Naive thymus-derived CD4-positive, alpha-beta T cell (primary cell): ENCODE data around the gene SAA4. TPM values are rescaled to one million over a fixed set of nuclear protein-coding genes. Genes with fewer than 3 reads are reported as not detected.
A peak's percentile ranks its signal among the peaks of the same experiment; 100 is the strongest.
"Not testable (repeated sequence)": the region's sequence is repeated elsewhere in the genome, so short reads cannot be mapped to it uniquely, and the experiment has no call there.

Experiments used
- ATAC-seq: fragments of 150-1000 bp; cut with Tn5 transposase; 2 replicates; pipeline ENCODE4 v1.10.0; 2021; ENCODE audit warnings: mild to moderate bottlenecking, moderate library complexity
- CTCF ChIA-PET: fragments of 350-600 bp; sonication (Branson Sonifier 250); formaldehyde crosslinking; loops from one replicate; lab custom pipeline; 2021; ENCODE audit warnings: antibody characterized with exemption; lab: Charles Lee
- POLR2A ChIA-PET: fragments of 350-600 bp; sonication (Branson Sonifier 250); formaldehyde crosslinking; loops from one replicate; lab custom pipeline; 2021; ENCODE audit warnings: antibody characterized with exemption, inconsistent platforms; lab: Charles Lee
- DNase-seq, 9 donors: peaks; one replicate each; pipeline versions ENCODE4 v3.0.0 to v3.0.0-alpha.2; 2020 to 2022; ENCODE audit warnings: mixed read lengths in 1 of 9
- H3K27ac ChIP-seq: one replicate; pipeline ENCODE4 v1.7.0; 2013; ENCODE audit warnings: mild to moderate bottlenecking, low read depth, low read length, moderate library complexity
- H3K27me3 ChIP-seq, 2 donors: one replicate each; pipeline ENCODE4 v1.7.0; 2013; ENCODE audit warnings: low read length in 2 of 2, mild to moderate bottlenecking in 2 of 2, moderate library complexity in 2 of 2; ENCODE audit not compliant: control insufficient read depth in 2 of 2, insufficient read depth in 2 of 2
- H3K36me3 ChIP-seq, 3 experiments: 1 replicate in 2 of 3; 2 replicates in 1 of 3; pipeline ENCODE4 v1.7.0; 2013; ENCODE audit warnings: low read length in 3 of 3, mild to moderate bottlenecking in 3 of 3, moderate library complexity in 1 of 3; ENCODE audit not compliant: insufficient read depth in 3 of 3, control insufficient read depth in 2 of 3
- H3K4me1 ChIP-seq, 2 donors: one replicate each; pipeline ENCODE4 v1.7.0; 2013; ENCODE audit warnings: low read length in 2 of 2, mild to moderate bottlenecking in 2 of 2, moderate library complexity in 1 of 2; ENCODE audit not compliant: control insufficient read depth in 2 of 2, insufficient read depth in 2 of 2
- H3K4me3 ChIP-seq: 2 replicates; pipeline ENCODE4 v1.7.0; 2013; ENCODE audit warnings: mild to moderate bottlenecking, low read length
- H3K9me3 ChIP-seq, 3 experiments: 1 replicate in 2 of 3; 2 replicates in 1 of 3; pipeline ENCODE4 v1.7.0; 2013; ENCODE audit warnings: low read length in 3 of 3; ENCODE audit not compliant: control insufficient read depth in 2 of 3
- H3K27ac Mint-ChIP-seq, 9 donors: one replicate each; pipeline ENCODE4 v1.8.0; 2020 to 2022; ENCODE audit warnings: mixed read lengths in 9 of 9, mild to moderate bottlenecking in 8 of 9, moderate library complexity in 5 of 9, inconsistent platforms in 2 of 9
- H3K27me3 Mint-ChIP-seq, 5 donors: one replicate each; pipeline ENCODE4 v1.8.0; 2021 to 2022; ENCODE audit warnings: mixed read lengths in 5 of 5, mild to moderate bottlenecking in 1 of 5
- H3K36me3 Mint-ChIP-seq, 5 donors: one replicate each; pipeline ENCODE4 v1.8.0; 2020 to 2022; ENCODE audit warnings: mixed read lengths in 5 of 5, mild to moderate bottlenecking in 3 of 5, inconsistent platforms in 1 of 5
- H3K4me1 Mint-ChIP-seq, 7 donors: one replicate each; pipeline ENCODE4 v1.8.0; 2020 to 2022; ENCODE audit warnings: mixed read lengths in 7 of 7, mild to moderate bottlenecking in 3 of 7, inconsistent platforms in 1 of 7
- H3K4me3 Mint-ChIP-seq, 10 donors: one replicate each; pipeline ENCODE4 v1.8.0; 2020 to 2022; ENCODE audit warnings: mild to moderate bottlenecking in 10 of 10, mixed read lengths in 10 of 10, moderate library complexity in 6 of 10, inconsistent platforms in 2 of 10
- H3K9me3 Mint-ChIP-seq, 11 donors: one replicate each; pipeline ENCODE4 v1.8.0; 2020 to 2022; ENCODE audit warnings: mixed read lengths in 11 of 11, mild to moderate bottlenecking in 4 of 11, inconsistent platforms in 1 of 11, moderate library complexity in 1 of 11
- intact Hi-C, 2 donors: fragments of 100-400 bp; cut with micrococcal nuclease; formaldehyde crosslinking; loops; one replicate each; pipeline ENCODE4 v1.15.1; 2023
- polyA plus RNA-seq, 2 donors: library from polyadenylated mRNA; unstranded; fragments of 300-500 nt; fragmentation: Illumina TruSeq; gene quantifications; one replicate each; pipeline ENCODE4 v1.2.3, GENCODE V29; 2021
- total RNA-seq, 6 experiments: library from RNA in 5 of 6; stranded (reverse) in 5 of 6; gene quantifications; 1 replicate in 5 of 6; 2 replicates in 1 of 6; pipeline ENCODE4 v1.2.3 and lab custom pipeline; 2021 to 2026

SAA4 gene
- total and polyA plus RNA-seq, 7 experiments from 2014 or later, result 0.31 TPM; not detected in 6

GRCh38 chr11:18248561-18248960, 12.0 kb upstream of the SAA4 start, which contains the start of gene SAA2:
Gene SAA2, minus strand, starts transcription at chr11:18248668. Its CDS starts 657 bp downstream, at chr11:18248011.
- Mint-ChIP-seq H3K27ac (no peak within 1 kb of the TSS), H3K4me3 (no peak within 1 kb of the TSS), H3K27me3 (peaks cover 0 to 2% (median 0%) of the 10 kb centered on the region in 5 donors), H3K4me1 (peaks cover 0 to 34% (median 0%) of the 10 kb centered on the region in 7 donors), H3K36me3 (no peaks in the 10 kb centered on the region), H3K9me3 (peaks cover 0 to 10% (median 2%) of the 10 kb centered on the region in 11 donors)
- no peaks in the 10 kb centered on the region for H3K27me3 ChIP-seq
- DNase-seq (no peak), ATAC-seq (no peak)
- H3K4me3 ChIP-seq, result no peak within 1 kb of the TSS
- H3K36me3 ChIP-seq, result no peaks in the 10 kb centered on the region
- ChIA-PET POLR2A (no interaction called here), CTCF (interaction anchor here (0.6 kb wide), 1 partner anchor 480 kb away, joined by 3 read pairs; no protein-coding TSS in a partner anchor)
- intact Hi-C loops, result loop anchor here in 1 of 2 donors (10.0 kb wide), 1 partner anchor 386 kb away; the partner anchor contains the start of gene SPTY2D1
- H3K4me1 ChIP-seq, result no peaks in the 10 kb centered on the region
- H3K27ac ChIP-seq, result no peak within 1 kb of the TSS
- H3K9me3 ChIP-seq, result no peaks in the 10 kb centered on the region

GRCh38 chr11:18247191-18247581, 10.6 kb upstream of the SAA4 start:
- H3K27me3 ChIP-seq, POLR2A ChIA-PET, CTCF ChIA-PET, H3K9me3 ChIP-seq, H3K4me3 ChIP-seq, ATAC-seq, H3K4me1 ChIP-seq, H3K36me3 Mint-ChIP-seq, DNase-seq, H3K27ac ChIP-seq, H3K36me3 ChIP-seq: not testable (repeated sequence)
- Mint-ChIP-seq H3K9me3 (peaks cover 0 to 15% (median 5%) of the 10 kb centered on the region in 11 donors), H3K27me3 (peaks cover 0 to 12% (median 0%) of the 10 kb centered on the region in 5 donors), H3K4me1 (peaks cover 0 to 32% (median 0%) of the 10 kb centered on the region in 7 donors), H3K27ac (peak overlapping the region in 1 of 9 donors; percentile 94), H3K4me3 (peak overlapping the region in 1 of 10 donors; percentile 76)
- intact Hi-C loops, result loop anchor here in 1 of 2 donors (10.0 kb wide), 1 partner anchor 388 kb away; the partner anchor contains the start of gene SPTY2D1

GRCh38 chr11:18246379-18247190, 10.0 kb upstream of the SAA4 start:
- H3K27me3 ChIP-seq, H3K9me3 ChIP-seq, H3K36me3 Mint-ChIP-seq, H3K4me1 ChIP-seq, H3K27ac ChIP-seq, DNase-seq, POLR2A ChIA-PET, CTCF ChIA-PET, H3K36me3 ChIP-seq: not testable (repeated sequence)
- ATAC-seq, result peak; percentile 65
- peaks cover 0 to 32% (median 0%) of the 10 kb centered on the region in 7 donors for H3K4me1 Mint-ChIP-seq
- peaks cover 0 to 15% (median 5%) of the 10 kb centered on the region in 11 donors for H3K9me3 Mint-ChIP-seq
- intact Hi-C loops, result loop anchor here in 1 of 2 donors (10.0 kb wide), 1 partner anchor 388 kb away; the partner anchor contains the start of gene SPTY2D1
- H3K27ac Mint-ChIP-seq, result peak overlapping the region in 3 of 9 donors; percentile 17 to 94 (median 67)
- H3K4me3 ChIP-seq, result peak overlapping the region; percentile 33
- peaks cover 0 to 13% (median 0%) of the 10 kb centered on the region in 5 donors for H3K27me3 Mint-ChIP-seq
- peak overlapping the region in 6 of 10 donors; percentile 10 to 76 (median 50) for H3K4me3 Mint-ChIP-seq

- intact Hi-C loops, result loop anchor here in 1 of 2 donors (10.0 kb wide), 1 partner anchor 389 kb away; the partner anchor contains the start of gene SPTY2D1
Observed at GRCh38 chr11:18245396-18245795, 8.8 kb upstream of the SAA4 start.

GRCh38 chr11:18243783-18244362, 7.3 kb upstream of the SAA4 start:
- H3K4me3 ChIP-seq, result no peak overlapping the region
- H3K27me3 ChIP-seq, result no peaks in the 10 kb centered on the region
- intact Hi-C loops, result loop anchor here (1.0 to 10.0 kb wide), 6 partner anchors 78 to 520 kb away; partner anchors contain the start of genes GTF2H1 (in 1 of the 2), HPS5 (in 1 of the 2), LDHA (in 1 of the 2) and SPTY2D1 (in 1 of the 2)
- H3K9me3 ChIP-seq, result no peaks in the 10 kb centered on the region
- DNase-seq, result peak in 8 of 9 donors; percentile 15 to 63 (median 50)
- no peaks in the 10 kb centered on the region for H3K4me1 ChIP-seq
- H3K4me3 Mint-ChIP-seq, result no peak overlapping the region
- H3K4me1 Mint-ChIP-seq, result peaks cover 0 to 32% (median 0%) of the 10 kb centered on the region in 7 donors
- H3K27me3 Mint-ChIP-seq, result peaks cover 6 to 37% (median 16%) of the 10 kb centered on the region in 5 donors
- ChIA-PET CTCF (interaction anchor here (0.7 to 1.5 kb wide), 6 partner anchors 18 to 521 kb away, joined by 3 to 4 read pairs (median 3); no protein-coding TSS in a partner anchor), POLR2A (no interaction called here)
- ATAC-seq, result peak; percentile 80
- no peaks in the 10 kb centered on the region for H3K36me3 ChIP-seq
- no peak overlapping the region for H3K27ac Mint-ChIP-seq
- H3K9me3 Mint-ChIP-seq, result peaks cover 0 to 15% (median 5%) of the 10 kb centered on the region in 11 donors
- H3K27ac ChIP-seq, result no peak overlapping the region
- H3K36me3 Mint-ChIP-seq, result no peaks in the 10 kb centered on the region

More at GRCh38 chr11:18245396-18245795, 8.8 kb upstream of the SAA4 start:
- no peak for DNase-seq
- ChIA-PET POLR2A (no interaction called here), CTCF (no interaction called here)
- no peaks in the 10 kb centered on the region for H3K36me3 Mint-ChIP-seq
- H3K4me3 Mint-ChIP-seq, result no peak overlapping the region
- peaks cover 0 to 32% (median 0%) of the 10 kb centered on the region in 7 donors for H3K4me1 Mint-ChIP-seq
- peaks cover 0 to 15% (median 5%) of the 10 kb centered on the region in 11 donors for H3K9me3 Mint-ChIP-seq
- H3K9me3 ChIP-seq, result no peaks in the 10 kb centered on the region
- H3K27ac Mint-ChIP-seq, result peak overlapping the region in 1 of 9 donors; percentile 94
- no peak overlapping the region for H3K27ac ChIP-seq
- no peak for ATAC-seq
- H3K4me1 ChIP-seq, result no peaks in the 10 kb centered on the region
- H3K36me3 ChIP-seq, result no peaks in the 10 kb centered on the region
- H3K27me3 ChIP-seq, result no peaks in the 10 kb centered on the region
- peaks cover 0 to 24% (median 5%) of the 10 kb centered on the region in 5 donors for H3K27me3 Mint-ChIP-seq
- H3K4me3 ChIP-seq, result no peak overlapping the region

- Mint-ChIP-seq H3K36me3 (no peaks in the 10 kb centered on the region), H3K9me3 (peaks cover 0 to 15% (median 5%) of the 10 kb centered on the region in 11 donors), H3K27me3 (peaks cover 20 to 75% (median 35%) of the 10 kb centered on the region in 5 donors), H3K4me1 (peaks cover 0 to 8% (median 0%) of the 10 kb centered on the region in 7 donors), H3K27ac (no peak overlapping the region), H3K4me3 (no peak overlapping the region)
- Histone ChIP-seq H3K27ac (no peak overlapping the region), H3K36me3 (no peaks in the 10 kb centered on the region), H3K4me3 (no peak overlapping the region), H3K27me3 (no peaks in the 10 kb centered on the region), H3K4me1 (no peaks in the 10 kb centered on the region), H3K9me3 (no peaks in the 10 kb centered on the region)
- POLR2A ChIA-PET, result no interaction called here
- CTCF ChIA-PET, result no interaction called here
- intact Hi-C loops, result loop anchor here (5.0 to 10.0 kb wide), 2 partner anchors 395 to 493 kb away; partner anchors contain the start of gene SPTY2D1 (in 1 of the 2)
- DNase-seq (no peak), ATAC-seq (no peak)
Observed at GRCh38 chr11:18239655-18240054, 3.1 kb upstream of the SAA4 start.
